Activated CD4-positive, alpha-beta T cell treated with anti-CD3 and anti-CD28 coated beads, Interleukin-2, amount 50 U/mL, for 16 hours (primary cell): ENCODE data around the gene PA2G4.
"Not testable (repeated sequence)": the region's sequence is repeated elsewhere in the genome, so short reads cannot be mapped to it uniquely, and the experiment has no call there.

Experiments used
- DNase-seq: peaks from one replicate; pipeline ENCODE4 v3.0.0-alpha.2; 2020

PA2G4 gene

DNA sequence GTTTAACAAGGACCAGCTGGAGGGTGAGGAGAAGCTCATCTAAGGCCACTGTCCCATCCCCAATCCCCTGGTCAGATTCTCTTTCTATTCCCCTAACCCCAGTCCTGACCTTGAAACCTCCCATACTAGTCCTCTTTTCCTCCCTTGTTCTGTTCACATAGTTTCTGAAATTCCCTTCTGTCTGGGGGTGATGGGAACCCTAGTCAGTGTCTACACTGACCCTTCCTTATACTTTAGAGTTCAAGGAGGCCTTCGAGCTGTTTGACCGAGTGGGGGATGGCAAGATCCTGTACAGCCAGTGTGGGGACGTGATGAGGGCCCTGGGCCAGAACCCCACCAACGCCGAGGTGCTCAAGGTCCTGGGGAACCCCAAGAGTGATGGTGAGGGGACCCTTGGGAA, 50.5 kb downstream of the PA2G4 start:
- DNase-seq: no peak

DNA sequence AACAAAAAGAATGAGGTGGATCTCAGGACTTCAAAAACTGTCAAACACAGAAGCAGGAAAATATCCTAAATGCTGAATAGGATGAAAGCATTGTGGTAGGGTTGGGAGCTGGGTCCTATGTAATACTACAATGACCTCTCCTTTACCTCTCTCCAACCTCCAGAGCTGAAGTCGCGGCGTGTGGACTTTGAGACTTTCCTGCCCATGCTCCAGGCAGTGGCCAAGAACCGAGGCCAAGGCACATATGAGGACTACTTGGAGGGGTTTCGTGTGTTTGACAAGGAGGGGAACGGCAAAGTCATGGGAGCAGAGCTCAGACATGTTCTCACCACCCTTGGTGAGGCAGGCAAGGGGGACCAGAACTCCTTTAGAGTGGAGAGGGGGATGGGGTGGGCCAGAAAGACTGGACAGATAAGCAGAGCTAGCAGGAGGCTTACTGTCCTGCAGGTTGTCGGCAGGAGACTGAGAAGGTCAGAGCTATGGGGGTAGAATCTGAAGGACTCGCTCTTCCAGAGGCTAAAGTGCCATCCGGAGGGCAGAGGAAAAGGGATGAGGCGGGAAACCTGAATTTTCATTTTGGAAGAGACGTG, 51.0 kb downstream of the PA2G4 start:
- no peak for DNase-seq

DNA sequence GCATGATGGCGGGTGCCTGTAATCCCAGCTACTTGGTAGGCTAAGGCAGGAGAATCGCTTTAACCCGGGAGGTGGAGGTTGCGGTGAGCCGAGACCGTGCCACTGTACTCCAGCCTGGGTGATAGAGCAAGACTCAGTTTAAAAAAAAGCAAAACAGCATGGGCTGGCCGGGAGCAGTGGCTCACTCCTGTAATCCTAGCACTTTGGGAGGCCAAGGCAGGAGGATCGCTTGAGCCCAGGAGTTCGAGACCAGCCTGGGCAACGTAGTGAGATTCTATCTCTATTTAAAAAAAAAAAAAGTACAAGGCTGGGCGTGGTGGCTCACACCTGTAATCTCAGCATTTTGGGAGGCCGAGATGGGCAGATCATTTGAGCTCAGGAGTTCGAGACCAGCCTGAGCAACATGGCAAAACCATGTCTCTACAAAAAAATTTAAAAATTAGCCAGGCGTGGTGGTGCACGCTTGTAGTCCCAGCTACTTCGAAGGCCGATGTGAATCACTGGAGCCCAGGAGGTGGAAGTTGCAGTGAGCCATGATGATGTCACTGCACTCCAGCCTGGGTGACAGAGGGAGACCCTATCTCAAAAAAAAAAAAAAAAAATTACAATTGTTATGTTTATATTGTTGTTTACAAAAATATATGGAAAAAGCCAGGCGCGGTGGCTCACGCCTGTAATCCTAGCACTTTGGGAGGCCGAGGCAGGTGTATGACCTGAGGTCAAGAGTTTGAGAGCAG, 52.3 kb downstream of the PA2G4 start:
- DNase-seq: not testable (repeated sequence)

DNA sequence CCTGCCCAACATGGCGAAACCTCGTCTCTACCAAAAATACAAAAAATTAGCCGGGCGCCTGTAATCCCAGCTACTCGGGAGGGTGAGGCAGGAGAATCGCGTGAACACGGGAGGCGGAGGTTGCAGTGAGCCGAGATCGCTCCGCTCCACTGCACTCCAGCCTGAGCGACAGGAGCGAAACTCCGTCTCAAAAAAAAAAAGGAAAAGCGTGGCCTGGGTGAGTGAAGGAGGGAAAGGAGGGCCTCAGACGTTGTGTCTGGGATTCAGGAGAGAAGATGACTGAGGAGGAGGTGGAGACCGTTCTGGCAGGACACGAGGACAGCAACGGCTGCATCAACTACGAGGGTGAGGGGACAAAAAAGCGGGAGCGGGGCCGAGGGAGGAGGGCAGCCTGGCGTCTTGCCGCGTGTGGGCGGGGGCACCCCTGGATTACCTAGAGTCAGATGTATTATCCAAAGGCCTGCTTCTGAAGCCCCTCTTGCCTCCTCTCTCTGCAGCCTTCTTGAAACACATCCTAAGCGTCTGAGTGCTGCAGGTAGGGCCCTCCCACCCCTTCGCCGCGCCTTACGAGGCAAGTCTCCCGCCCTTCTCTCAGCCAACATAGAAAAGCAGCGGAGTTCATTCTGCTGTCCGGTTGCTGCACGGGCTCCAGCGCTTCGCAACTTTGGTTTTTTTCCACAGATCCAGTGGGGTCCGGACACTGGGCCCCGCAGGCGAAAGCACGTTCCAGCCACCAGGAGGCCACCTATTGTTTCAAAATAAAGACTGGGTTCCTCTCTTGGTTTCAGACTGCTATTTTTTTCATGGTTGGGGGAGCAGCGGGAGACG, 53.1 kb downstream of the PA2G4 start:
- DNase-seq: peak; percentile 64

DNA sequence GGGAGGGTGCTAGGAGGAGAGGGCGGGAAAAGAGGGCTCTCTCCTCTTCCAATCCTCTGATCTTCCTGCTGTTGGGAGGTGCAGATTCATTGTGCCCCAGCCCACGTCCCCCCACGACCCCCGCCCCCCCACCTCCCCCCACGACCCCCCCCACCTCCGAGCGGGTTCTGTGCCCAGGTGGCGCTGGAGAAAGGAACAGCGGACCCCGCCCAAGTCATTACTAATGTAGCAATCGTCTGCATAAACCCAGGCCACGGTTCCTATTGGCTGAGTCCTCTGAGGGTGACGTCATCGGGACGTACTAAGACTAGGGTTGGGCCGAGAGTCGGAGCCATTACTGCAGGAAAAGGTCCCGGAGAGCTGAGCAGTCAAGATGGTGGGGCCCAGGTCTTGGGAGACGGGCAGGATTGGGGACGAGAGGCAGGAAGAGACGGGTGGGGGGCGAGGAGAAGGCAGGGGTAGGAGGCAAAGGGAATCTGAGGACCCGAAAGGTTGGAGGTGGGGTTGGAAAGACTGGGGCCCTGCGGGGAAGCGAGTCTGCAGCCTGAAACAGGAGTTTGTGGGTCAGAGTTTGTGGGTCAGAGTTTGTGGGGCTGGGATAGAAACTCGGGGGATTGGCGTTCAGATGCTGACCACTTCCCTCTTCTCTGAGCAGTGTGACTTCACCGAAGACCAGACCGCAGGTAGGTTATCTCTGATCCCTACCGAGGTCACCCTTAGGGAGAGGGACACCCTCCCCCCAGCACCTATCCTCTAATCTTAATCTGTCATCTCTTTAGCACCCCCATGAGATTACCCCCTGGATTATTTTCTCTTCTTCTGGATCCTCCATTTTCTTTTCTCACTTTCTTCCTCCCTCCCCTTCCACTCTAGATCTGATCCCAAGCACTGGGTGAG, 53.9 kb downstream of the PA2G4 start, which contains the start of gene MYL6:
Gene MYL6 (plus strand): TSS at position 331 of the 897 bp plus-strand sequence. CDS start 43 bp downstream, at position 374.
- DNase-seq: peak; percentile 97

DNA sequence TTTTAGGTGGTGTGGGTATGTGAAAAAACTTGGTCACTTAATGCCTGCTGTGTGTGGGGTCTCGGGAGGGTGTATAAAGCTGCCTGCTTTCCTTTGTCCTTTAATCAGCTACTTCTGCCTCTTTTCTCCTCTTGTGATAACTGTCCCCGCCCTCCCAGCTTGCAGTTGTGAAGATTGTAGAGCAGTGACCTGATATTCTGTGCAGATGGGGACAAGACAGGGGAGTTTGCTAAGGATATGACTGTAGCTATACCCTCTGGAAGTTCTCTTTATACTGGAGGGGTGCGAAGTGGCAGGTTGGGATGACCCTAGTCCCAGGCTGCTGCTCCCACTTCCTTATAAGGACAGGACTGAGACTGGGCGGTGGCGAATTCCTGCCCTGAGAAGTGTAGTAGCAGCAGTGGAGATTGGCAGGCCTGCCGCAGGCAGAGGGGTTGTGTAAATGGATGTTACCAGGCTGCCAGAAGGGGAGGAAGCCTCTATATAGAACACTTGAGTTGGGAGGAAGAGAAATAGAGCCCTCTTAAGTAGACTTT, 54.6 kb downstream of the PA2G4 start:
- peak; percentile 45 for DNase-seq

DNA sequence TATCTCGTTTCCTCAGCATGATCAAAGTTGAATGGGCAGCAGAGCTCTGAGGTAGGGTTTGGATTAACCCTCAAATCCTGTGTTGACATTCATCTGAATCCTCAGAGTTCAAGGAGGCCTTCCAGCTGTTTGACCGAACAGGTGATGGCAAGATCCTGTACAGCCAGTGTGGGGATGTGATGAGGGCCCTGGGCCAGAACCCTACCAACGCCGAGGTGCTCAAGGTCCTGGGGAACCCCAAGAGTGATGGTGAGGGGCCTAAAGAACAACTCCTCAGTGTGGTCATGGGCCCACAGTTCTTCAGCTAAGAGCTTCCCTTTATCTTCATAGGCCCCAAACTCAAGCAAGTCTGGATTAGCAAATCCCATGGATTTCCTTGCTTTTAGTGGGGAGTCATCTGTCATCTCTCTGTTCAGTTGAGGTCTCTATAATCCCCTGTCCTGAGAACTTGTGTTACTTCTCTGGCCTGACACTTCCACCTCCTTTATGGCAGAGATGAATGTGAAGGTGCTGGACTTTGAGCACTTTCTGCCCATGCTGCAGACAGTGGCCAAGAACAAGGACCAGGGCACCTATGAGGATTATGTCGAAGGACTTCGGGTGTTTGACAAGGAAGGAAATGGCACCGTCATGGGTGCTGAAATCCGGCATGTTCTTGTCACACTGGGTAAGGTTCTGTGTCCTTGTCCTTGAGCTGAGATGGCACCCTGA, 55.3 kb downstream of the PA2G4 start:
- DNase-seq: no peak

DNA sequence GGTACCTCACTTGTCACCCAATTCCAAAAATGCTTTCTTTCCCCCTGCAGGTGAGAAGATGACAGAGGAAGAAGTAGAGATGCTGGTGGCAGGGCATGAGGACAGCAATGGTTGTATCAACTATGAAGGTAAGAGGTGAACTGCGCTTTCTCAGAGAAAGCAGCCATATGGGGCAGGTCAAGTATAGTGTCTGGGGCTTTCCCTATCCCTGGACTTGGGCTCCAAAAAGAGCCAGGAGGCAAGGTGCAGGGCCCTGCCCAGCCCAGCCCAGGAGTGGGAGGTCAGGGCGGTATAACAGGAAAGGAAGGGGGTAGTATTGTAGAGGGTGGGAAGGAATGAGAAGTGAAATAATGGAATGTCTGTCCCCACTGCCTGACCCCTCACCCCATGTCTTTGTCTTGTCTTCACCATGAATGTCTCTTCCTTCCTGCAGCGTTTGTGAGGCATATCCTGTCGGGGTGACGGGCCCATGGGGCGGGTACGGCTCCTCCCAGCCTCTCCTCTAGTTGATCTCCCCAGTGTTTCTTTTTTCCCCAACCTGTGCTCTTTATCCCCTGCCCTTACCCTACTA, 55.9 kb downstream of the PA2G4 start:
- peak; percentile 75 for DNase-seq

DNA sequence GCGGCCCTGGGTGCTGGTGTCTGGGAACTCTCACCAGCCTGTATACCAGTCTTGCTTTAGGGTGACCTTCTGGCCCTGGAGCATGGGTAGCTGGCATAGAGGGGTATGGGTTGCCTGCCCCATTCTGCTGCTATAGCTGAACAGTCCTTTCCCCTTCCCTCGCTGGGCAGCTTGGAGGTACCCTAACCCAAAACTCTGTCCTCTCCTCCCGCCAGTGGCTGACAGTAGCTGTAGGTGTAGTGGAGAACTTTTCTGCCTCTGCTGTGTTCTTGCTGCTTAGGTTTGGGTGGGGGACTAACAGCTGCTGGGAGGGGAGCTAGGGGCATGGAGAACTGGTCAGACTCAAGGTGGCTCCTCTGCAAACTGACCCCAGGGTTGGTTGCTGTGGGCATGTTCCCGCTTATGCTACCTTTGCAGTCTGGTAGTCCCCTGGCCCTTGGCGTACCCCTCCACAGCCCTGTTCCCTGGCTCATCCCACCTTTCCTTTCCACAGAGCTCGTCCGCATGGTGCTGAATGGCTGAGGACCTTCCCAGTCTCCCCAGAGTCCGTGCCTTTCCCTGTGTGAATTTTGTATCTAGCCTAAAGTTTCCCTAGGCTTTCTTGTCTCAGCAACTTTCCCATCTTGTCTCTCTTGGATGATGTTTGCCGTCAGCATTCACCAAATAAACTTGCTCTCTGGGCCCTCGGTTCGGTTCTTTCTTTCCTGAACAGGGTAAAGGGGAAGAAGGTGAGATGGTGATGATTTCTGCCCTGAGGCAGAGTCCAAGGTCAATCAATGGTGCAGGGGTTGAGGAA, 56.7 kb downstream of the PA2G4 start:
- DNase-seq: no peak

DNA sequence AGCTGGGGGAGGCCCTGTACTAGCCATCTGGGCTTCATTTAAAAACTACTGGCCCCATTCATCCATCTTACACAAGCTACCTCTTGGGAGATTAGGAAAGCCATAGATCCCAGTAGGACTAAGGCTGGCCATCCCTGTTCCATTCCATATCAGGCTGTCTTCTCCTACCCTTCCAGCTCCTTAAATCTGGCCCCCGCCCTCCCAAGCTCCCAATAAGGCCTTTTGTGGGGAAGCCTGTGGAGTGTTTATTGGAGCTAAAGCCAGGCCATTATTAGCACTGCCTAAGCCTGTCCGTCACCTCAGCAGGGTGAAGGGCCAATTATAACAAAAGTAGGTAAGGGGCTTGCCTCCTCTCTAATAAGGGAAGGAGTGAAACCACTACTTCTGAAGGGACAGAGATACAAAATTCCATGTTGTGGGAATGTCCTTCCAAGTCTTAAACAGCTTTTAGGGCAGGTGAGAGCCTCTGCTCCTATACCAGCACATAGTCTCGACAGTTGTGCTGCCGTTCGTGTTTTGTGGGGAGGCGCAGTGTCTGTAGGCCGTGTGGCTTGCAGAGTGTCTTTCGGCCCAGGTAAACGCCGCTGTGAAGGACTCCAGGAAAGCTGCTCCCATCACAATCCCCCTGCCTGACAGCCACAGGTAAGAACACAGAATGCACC, 57.5 kb downstream of the PA2G4 start:
- DNase-seq: no peak

DNA sequence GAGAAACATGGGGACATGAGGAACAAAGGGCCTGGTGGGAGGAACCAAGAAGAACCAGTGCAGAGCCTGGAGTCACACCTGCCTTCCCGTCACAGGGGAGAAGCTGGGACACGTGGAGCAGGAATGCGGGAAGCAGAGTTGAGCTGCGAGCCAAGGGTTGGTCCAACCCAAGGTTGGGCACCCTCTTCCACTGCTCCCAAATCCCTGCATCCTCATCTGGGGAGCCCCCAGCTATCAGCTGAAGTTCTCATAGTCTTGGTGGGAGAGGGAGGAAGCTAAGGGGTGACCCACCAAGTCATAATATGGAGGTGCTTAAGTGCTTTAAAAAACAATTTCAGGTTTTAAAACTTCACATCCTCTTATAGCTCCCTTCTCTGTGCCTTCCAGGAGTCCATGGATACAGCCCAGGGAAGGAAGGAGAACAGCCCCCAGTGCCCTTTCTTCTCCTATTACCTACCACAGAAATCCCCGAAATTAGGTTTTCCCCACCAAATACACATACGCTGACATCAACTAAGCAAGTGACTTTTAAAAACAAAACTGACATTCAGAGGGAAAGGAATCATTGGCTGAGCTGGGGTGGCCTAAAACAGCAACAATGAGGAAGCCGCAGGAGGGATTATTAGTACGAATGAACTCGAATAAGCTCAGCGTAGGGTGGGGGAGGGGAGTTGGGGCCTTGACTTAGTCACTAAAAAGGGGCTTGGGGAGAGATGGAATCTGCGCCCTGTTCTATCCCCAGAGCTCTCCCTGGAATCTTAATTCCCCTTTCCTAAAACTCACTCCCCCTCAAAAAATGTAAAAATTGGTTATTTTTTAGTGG, 58.3 kb downstream of the PA2G4 start:
- DNase-seq: no peak
